ENCODE results near the gene POR. TPM values are rescaled to one million over a fixed set of nuclear protein-coding genes. Genes with fewer than 3 reads are reported as not detected.

POR gene
- total RNA-seq, 2 donors from 2014 or later = 88.0 to 136 TPM

DNA sequence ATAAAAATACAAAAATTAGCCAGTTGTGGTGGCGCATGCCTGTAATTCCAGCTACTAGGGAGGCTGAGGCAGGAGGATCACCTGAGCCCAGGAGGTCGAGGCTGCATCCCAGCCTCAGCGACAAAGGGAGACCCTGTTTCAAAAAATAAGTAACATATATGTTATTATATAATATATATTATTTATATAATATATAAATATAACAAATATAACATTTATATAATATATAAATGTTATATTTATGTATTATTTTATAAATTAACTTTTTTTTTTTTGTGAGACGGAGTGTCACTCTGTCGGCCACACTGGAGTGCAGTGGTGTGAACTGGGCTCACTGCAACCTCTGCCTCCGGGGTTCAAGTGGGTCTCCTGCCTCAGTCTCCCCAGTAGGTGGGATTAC lies 1.5 kb upstream of the POR start:
- TF ChIP-seq POLR2AphosphoS5 (IDR thresholded peaks at IDR 0.05) (no peak), POLR2A (IDR thresholded peaks at IDR 0.05) (no peak)
- TF ChIP-seq, protein P1, sequence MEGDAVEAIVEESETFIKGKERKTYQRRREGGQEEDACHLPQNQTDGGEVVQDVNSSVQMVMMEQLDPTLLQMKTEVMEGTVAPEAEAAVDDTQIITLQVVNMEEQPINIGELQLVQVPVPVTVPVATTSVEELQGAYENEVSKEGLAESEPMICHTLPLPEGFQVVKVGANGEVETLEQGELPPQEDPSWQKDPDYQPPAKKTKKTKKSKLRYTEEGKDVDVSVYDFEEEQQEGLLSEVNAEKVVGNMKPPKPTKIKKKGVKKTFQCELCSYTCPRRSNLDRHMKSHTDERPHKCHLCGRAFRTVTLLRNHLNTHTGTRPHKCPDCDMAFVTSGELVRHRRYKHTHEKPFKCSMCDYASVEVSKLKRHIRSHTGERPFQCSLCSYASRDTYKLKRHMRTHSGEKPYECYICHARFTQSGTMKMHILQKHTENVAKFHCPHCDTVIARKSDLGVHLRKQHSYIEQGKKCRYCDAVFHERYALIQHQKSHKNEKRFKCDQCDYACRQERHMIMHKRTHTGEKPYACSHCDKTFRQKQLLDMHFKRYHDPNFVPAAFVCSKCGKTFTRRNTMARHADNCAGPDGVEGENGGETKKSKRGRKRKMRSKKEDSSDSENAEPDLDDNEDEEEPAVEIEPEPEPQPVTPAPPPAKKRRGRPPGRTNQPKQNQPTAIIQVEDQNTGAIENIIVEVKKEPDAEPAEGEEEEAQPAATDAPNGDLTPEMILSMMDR (IDR thresholded peaks at IDR 0.05) = no peak
- intact Hi-C loops (cut with DNase I) = loop anchor here (5.0 to 10.0 kb wide), 2 partner anchors 36 to 81 kb away; partner anchors contain the start of genes RHBDD2 and TMEM120A
- Histone ChIP-seq H3K36me3 (no peaks in the 10 kb centered on the region), H3K4me3 (no peak overlapping the region), H3K9me3 (no peaks in the 10 kb centered on the region), H3K27ac (no peak overlapping the region), H3K27me3 (replicated peaks; ENCODE audit: insufficient read depth) (no peaks in the 10 kb centered on the region), H3K4me1 (replicated peaks) (peaks cover 6% of the 10 kb centered on the region)
- 96% methylated on average over 6 of the region's 6 CpGs for WGBS
- no peak for DNase-seq (ENCODE audit: low spot score)

DNA sequence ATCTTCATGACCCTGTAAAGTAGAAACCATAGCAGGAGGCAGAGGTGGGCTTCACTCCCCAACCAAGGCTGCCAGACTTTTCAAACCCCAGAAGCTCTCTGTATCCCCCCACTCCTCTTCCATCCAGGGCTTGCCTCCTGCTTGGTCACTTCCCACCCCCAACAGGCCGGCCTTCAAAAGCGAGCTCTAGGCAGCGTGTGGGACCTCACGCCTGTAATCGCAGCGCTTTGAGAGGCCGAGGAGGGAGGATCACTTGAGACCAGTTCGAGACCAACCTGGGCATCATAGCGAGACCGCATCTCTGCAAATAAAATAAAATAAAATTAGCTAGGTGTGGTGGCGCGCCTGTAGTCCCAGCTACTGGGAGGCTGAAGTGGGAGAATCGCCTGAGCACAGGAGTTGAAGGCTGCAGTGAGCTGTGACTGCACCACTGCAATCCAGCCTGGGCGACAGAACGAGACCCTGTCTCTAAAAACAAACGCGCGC lies 743 bp upstream of the POR start:
- Histone ChIP-seq H3K4me3 (peak overlapping the region; percentile 92 to 95), H3K9me3 (no peaks in the 10 kb centered on the region), H3K36me3 (no peaks in the 10 kb centered on the region), H3K4me1 (replicated peaks) (peaks cover 6% of the 10 kb centered on the region), H3K27me3 (replicated peaks; ENCODE audit: insufficient read depth) (no peaks in the 10 kb centered on the region), H3K27ac (peak overlapping the region; percentile 84 to 86)
- intact Hi-C loops (cut with DNase I) = loop anchor here (5.0 to 10.0 kb wide), 2 partner anchors 37 to 81 kb away; partner anchors contain the start of genes RHBDD2 and TMEM120A
- TF ChIP-seq POLR2AphosphoS5 (IDR thresholded peaks at IDR 0.05) (no peak), POLR2A (IDR thresholded peaks at IDR 0.05) (no peak)
- TF ChIP-seq, protein P1 (IDR thresholded peaks at IDR 0.05) = no peak
- WGBS = 18% methylated on average over 18 of the region's 18 CpGs
- DNase-seq (ENCODE audit: low spot score) = no peak

- H3K27me3 ChIP-seq (replicated peaks; ENCODE audit: insufficient read depth) = no peaks in the 10 kb centered on the region
- TF ChIP-seq, protein P1 (IDR thresholded peaks at IDR 0.05) = no peak
- no peak for TF ChIP-seq POLR2AphosphoS5 (IDR thresholded peaks at IDR 0.05)
- peak; percentile 15 for DNase-seq (ENCODE audit: low spot score)
- peaks cover 6% of the 10 kb centered on the region for H3K4me1 ChIP-seq (replicated peaks)
- peak overlapping the region; percentile 92 to 95 for H3K4me3 ChIP-seq
- no peaks in the 10 kb centered on the region for H3K9me3 ChIP-seq
- H3K36me3 ChIP-seq = no peaks in the 10 kb centered on the region
- under 1% methylated on average over 23 of the region's 32 CpGs for WGBS
- H3K27ac ChIP-seq = peak overlapping the region; percentile 84 to 86
- intact Hi-C loops (cut with DNase I) = loop anchor here (5.0 to 10.0 kb wide), 2 partner anchors 52 to 79 kb away; partner anchors contain the start of gene TMEM120A
These were observed 631 bp downstream of the POR start for GRCh38 chr7:75915416-75916156.

- TF ChIP-seq POLR2AphosphoS5 (IDR thresholded peaks at IDR 0.05) = no peak
- TF ChIP-seq, protein P1 (IDR thresholded peaks at IDR 0.05) = no peak
- TF ChIP-seq POLR2A (IDR thresholded peaks at IDR 0.05) = no peak
- Histone ChIP-seq H3K27ac (peak overlapping the region; percentile 84 to 86), H3K4me3 (peak overlapping the region in 1 of 2 donors; percentile 95), H3K36me3 (no peaks in the 10 kb centered on the region), H3K27me3 (replicated peaks; ENCODE audit: insufficient read depth) (no peaks in the 10 kb centered on the region), H3K4me1 (replicated peaks) (peaks cover 6% of the 10 kb centered on the region), H3K9me3 (no peaks in the 10 kb centered on the region)
- intact Hi-C loops (cut with DNase I) = loop anchor here (5.0 to 10.0 kb wide), 2 partner anchors 51 to 79 kb away; partner anchors contain the start of gene TMEM120A
- WGBS = 55% methylated on average over 5 of the region's 5 CpGs
- DNase-seq (ENCODE audit: low spot score) = no peak
These were observed 1.3 kb downstream of the POR start for GRCh38 chr7:75916259-75916658.
